Stimulated activated CD4-positive, alpha-beta T cell treated with anti-CD3 and anti-CD28 coated beads, Interleukin-2, amount 100 ng/mL, for 4 hours (primary cell): ENCODE data around the gene SDC3.
"Not testable (repeated sequence)": the region's sequence is repeated elsewhere in the genome, so short reads cannot be mapped to it uniquely, and the experiment has no call there.

Experiments
- DNase-seq: peaks from one replicate; pipeline ENCODE4 v3.0.0-alpha.2; 2020; ENCODE audit warnings: low read depth

SDC3 gene

DNA sequence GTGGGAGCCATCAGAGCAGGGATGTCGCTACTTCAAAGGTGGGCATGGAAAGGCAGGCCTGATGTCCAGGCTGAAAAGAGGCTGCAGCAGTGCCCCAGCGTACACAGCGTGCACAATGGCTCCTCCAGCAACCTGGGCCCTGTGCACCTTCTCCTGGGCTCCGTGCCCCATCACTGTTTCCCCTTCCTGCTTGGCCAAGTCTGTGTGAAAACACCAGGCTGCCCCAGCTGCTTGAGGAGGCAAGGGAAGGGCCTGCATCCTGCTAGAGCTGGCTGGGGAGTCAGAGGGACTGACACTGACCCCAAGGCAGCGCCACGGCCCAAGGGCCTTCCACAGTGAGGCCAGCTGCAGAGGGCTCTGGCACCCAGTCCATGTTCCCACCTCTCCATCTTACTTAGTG is 33.4 kb downstream of the SDC3 start:
- DNase-seq: no peak

DNA sequence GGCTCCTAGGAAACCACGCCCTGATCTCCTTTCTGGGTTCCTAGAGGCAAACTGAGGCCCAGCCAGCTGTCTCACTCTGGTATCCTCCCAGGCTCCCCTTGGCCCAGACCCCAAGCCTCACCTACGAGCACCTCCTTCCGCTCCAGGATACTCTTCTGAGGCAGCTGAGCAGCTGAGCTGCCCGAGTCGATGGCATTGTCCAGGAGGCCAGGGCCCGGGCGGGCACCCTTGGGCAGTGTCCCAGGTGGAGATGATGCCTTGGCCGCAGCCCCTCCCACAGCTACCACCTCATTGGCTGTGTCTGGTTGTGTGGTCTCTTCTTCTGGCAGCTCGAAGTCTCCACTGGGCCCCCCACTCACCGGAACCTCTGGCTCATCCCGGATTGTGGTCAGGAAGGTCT is 34.4 kb downstream of the SDC3 start:
- DNase-seq: no peak

DNA sequence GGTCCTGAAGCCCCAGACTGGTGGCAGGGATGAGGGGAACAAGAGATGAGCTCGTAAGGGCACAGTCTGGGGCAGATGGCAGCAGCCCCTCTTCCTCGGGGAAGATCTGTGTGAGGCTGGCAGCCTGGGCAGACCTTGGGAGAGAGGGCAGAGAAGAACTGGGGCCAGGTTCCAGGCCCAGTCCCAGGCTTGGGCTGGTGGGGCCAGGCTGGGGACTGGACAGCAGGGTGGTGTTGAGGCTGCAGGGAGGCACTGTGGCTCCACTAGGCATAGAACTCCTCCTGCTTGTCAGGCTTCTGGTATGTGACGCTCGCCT is 35.7 kb downstream of the SDC3 start:
- no peak for DNase-seq

DNA sequence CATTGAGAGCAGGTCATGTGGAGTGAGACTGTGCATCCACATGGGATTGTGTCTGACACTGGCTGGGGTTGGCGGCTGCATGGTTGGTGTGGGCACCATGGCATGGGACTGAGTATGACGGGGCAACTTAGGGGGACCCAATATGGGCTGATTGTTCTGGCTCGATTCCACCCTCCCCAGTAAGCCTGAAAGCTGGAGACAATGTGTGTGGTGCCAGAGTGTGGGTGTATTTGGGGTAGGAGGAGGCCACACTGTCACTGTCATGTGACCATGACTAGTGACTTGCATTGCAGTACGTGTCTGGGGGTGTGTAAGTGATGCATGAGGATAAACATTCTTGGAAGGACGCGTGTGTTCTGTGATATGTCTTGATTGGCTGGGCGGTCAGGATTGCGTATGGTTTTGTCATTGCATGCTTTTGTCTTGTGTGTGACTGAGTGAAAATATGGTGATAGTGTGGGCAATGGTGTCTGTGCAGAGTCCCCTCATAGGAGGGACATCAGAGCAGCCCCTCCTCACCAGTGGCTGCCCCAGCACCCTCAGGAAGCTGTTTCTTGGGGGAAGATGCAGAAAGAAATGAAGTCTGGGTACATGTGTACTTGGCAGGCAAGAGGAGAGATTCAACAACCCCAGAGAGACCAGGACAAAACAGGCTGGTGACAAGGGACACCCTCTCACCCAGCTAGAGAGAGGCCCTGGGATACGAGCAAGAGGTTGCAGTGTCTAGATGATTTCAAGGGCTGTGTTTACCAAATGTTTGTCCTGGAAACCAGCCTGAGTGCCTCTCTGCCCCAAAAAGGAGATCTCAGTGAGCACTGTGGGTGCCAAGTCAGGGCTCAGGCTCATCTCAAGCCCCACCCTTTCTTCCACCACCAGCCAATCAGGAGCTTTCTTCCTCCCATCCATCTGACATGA is 36.3 kb downstream of the SDC3 start:
- no peak for DNase-seq

DNA sequence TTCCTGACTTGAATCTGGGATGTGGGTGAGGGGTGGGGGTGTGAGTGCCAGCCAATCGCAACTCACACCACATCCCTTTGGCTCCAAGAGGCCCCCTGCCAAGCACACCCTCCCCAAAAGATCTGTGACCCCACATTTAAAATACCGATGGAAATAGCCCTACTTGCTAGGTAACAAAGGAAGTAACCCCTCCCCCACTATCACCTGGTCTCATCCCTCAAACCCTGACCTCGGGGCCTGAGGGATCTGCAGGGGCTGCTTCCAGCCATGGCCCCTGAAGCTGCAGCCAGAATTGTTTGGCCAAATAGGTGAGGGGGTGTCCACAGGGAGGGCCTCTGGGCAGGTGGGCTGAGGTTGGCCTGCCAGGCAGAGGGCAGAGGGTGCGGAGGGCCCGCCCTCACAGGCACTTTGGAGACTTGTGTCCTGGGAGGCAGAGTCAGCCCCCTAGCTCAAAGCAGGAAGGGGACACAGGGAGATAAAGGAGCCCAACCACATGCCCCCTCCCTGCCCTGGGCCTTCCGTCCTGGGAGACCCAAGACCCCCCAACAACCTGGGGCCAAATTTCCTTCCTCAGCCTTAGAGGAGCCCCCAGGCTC is 37.2 kb downstream of the SDC3 start:
- DNase-seq: no peak

DNA sequence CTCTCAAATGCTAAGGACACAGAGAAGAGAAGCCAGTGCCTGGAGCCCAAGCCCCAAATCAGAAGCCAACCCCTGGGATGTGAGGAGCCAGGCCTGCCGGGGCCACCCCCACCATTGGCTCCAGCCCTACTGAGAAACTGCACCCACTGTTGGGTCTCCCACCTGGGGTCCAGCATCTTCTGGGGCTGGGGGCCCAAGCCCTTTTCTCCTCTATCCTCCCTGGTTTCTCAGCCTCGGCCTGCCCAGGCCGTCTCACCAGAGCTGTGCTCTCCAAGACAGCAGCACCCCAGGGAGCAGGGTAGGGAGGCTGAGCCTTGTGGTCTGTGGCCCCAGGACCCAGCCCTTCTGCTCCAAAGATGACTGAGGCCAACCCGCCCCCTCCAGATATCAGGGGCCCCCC is 37.9 kb downstream of the SDC3 start:
- DNase-seq: no peak

DNA sequence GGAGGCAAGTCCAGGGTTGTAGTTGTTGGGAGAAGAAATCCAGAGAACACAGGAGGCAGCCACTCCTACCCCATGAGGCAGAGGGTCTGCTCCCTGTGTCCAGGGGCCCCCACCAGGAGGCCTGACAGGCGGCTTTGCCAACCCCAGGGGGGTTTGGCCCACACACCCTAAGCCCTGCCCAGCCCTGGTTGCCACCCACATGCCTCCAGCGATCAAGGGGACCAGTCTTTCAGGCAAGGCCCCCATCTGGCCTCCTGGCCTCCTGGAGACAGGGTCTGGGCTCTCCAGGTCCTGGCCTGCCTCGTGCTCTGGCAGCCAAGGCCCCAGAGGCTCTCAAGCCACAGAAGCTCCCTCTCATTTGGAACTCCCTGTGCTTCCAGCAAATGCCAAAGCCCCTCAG is 38.5 kb downstream of the SDC3 start:
- no peak for DNase-seq

DNA sequence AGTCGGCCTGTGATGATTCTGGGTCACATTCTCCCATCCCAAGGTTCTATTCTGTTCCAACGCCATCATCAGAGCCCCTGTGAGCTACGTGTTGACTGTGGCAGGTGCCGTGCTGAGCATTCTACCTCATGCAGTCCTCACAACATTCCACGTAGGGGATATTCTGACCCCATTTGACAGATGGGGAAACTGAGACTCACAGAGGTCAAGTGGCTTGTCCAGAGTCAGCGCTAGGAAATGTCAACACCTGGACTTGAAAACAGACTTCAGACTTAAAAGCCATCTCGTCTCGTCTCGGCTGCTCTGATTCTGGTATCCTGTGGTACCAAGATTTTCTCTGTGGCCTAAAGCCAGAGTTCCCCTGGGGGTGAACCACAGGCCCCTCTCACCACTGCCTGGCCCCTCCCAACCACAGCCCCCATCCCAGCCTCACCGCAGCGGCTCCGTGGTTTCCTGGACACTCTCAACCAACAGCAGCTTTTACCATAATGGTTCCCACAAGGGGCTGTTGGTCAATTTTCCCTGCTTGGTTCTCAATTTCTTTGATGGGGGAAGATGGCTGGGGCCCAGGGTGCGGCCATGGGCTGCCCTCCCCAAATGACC is 39.6 kb downstream of the SDC3 start:
- DNase-seq: no peak

DNA sequence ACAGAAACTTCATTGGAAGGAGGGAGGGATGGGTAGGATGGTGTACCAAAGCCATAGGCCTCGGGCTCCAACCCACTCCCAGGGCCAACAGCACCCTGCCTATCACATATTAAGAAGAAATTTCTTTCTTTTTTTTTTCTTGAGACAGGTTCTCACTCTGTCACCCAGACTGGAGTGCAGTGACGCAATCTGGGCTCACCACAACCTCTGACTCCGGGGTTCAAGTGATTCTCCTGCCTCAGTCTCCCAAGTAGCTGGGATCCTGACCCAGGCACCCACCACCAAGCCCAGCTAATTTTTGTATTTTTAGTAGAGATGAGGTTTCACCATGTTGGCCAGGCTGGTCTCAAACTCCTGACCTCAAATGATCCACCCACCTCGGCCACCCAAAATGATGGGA is 40.5 kb downstream of the SDC3 start:
- not testable (repeated sequence) for DNase-seq

DNA sequence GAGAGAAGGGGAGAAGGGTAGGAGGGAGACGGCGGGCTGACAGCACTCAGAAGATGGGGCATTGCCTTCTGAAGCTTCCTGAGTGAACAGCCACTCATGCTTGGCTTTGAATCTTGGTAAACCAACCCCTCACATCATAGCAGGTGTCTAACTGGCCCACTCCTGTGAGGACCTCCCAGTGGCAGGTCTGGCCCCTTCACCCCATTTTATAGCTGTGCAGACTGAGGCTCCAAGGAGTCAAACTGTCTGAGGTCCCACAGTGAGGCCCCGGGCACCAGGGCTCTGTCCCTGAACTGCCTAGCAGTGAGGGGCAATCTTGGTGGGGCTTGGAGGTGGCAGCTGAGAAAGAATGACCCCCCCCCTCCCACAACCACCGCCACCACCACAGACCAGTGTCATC is 41.0 kb downstream of the SDC3 start:
- DNase-seq: no peak

DNA sequence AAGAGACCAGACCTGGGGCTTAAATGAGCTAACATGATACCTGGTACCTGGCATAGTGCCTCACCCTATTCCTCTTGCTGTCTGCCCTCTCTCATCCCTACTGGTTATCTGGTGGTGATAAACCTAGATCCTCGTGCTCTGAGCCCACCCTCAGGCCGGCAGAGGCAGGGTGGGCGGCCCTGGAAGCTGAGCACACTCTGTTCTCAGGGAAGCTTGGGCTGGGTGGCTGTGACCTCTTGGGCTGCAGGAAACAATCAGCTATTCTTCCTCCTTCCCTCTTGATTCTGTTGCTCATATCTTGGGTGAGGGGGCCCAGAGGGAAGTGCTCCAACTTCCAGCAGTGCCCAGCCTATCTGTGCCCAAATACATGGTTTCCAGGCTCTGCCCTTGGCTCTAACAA is 42.0 kb downstream of the SDC3 start:
- no peak for DNase-seq

DNA sequence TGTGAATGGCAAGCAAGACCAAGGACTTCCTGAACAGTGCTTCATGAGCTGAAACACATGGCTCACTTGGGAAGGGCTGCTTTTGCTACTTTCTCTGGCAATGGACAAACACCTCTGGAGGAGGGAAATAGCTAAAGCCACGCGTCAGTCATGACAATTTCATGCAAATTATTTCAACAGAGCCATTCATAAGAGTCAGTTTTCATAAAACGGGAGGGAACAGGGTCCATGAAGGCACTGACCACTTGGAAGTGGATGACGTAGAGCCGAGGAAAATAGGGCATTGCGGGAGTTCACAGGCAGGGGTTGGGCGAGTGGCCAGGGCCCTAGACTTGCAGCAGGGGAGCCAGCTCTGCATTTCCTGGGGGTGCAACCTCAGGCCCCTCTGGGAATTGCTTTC is 43.9 kb downstream of the SDC3 start:
- no peak for DNase-seq

DNA sequence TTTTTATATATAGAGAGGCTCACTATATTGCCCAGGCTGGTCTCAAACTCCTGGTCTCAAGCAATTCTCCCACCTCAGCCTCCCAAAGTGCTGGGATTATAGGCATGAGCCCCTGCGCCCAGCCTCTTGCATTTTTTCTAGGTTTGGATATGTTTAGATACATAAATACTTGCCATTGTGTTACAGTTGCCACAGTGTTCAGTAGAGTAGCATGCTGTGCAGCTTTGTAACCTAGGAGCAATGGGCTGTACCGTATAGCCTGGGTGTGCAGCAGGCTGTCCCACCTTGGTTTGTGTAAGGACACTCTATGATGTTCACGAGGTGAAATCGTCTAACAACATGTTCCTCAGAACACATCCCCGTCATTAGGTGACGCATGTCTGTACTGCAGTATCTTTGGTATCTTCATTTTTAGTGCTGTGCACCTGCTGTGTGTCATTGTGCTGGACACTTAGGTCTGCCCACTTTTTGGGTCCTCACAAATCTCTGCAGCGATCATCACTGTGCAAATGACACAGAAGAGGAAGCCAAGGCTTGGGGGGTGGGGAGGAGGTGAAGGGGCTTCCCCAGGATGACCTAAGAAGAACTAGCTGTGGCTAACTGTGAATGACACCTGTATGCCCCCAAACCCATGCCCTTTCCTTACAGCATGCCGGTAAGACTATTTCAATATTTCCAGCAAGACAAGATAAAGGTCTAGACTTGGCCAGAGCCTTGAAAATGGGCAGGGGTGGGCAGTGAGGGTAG is 44.5 kb downstream of the SDC3 start:
- no peak for DNase-seq

DNA sequence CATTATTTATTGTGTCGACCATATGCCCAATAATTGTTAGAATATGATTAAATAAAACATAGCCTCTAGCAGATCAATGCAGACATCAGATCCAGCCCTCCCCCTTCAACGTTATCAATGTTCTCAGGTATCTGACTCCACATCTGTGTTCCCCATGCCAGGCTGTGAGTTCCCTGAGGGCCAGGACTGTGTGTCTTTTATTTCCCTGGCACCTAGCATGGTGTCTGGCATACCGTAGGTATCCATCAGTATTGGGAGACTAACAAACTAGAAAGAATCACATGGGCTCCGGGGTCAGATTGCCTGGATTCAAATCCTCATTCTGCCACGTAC is 48.3 kb downstream of the SDC3 start:
- no peak for DNase-seq

DNA sequence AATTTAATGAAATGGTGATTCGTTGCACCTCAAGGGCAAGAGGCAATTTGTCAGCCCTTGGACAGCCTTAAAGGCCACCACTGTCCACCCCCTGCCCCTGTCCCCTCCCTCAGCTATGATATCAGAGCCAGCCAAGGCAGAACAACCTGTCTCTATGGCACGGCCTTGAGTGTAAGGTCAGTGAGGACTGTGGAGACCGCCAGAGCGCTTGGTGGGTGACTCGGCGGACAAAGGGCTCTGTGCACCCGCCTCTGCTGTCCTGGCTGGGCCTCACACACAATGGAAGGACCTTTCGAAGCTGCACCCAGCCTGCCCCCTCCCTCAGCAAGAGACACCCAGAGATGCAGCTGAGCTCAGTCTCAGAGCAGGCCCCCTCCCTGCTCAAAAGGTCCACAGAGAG is 50.6 kb downstream of the SDC3 start:
- no peak for DNase-seq

DNA sequence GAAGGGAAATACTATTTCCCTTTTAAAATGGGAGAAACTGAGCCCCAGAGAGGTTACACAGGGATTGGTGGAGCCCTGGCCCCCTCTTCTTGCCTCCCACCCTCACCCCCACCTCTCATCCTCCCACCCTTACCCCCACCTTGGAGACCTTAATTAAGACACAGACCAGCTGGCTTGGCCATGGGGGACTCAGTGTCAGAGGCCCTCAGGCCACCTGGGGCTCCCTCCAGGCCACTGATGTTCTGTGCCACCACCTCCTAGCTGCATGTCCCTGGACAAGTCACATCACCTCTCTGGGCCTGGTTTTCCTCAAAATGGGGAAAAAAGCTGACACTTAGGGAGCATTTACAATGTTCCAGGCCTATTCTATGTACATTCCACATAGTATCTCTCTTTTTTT is 51.5 kb downstream of the SDC3 start:
- no peak for DNase-seq

DNA sequence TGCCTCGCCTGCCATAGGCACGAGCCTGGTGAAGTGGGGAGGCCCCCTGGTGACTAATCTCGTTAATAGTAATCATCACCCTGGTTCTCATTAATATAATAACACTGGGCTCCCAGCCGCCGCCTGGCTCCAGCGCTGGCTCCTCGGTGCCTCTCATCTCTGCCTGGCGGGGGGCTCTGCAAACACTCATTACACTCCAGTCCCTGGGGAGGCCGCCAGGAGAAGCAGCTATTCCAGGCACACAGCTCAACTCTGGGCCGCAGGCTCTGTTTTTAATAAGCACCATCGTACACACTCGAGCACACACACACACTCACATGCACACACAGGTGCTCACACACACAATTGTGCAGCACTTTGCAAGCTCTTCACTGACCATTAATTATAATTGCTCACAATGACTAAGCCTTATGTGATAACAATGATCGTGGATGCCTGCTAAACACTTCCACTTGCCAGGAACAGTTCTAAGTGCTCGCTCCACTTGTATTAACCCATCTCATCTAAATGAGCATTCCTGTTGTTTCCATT is 52.2 kb downstream of the SDC3 start:
- DNase-seq: no peak

DNA sequence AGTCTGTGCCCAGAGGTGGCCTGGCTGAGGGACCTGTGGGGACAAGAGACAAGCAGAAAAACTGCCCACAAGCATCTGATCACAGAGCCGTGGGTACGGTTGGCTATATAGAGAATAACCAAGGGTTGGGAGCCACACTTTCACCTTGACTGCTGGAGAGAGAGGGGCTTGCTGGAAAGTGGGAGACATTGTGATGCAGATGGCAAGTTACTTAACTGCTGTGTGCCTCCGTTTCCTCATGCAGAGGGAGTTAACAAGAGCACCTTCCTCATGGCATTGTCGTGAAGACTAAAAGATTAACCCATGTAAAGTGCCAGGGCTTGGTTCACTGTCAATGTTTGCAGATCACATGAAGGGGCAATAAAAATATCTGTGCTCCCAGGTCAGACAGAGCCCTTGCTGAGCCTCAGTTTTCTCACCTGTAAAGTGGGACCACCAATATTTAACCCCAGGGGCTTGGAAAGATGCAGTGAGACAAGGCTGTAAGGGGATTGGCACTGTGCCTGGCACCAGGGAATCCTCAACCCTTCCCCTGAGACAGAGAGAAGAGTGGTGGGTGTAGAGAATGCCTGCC is 52.8 kb downstream of the SDC3 start:
- DNase-seq: no peak

DNA sequence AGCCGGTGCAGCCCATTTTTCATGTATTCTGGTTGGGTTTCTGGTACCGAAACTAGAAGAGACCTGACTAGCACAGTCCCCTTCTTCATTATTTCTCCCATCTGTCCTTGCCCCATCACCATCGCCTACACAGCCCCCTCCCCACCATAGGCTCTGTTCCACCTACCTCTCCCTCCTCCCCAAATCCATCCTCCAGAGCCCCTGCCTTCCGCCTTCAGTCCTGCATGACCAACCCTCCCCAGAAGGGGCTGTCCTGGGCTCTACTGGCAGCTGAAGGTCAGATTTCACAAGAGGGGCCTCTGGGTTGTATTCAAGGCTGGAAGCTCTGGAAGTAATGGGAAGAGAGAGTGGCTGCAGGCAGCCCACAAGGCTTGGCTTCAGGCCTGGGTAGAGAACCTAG is 55.2 kb downstream of the SDC3 start:
- DNase-seq: no peak

DNA sequence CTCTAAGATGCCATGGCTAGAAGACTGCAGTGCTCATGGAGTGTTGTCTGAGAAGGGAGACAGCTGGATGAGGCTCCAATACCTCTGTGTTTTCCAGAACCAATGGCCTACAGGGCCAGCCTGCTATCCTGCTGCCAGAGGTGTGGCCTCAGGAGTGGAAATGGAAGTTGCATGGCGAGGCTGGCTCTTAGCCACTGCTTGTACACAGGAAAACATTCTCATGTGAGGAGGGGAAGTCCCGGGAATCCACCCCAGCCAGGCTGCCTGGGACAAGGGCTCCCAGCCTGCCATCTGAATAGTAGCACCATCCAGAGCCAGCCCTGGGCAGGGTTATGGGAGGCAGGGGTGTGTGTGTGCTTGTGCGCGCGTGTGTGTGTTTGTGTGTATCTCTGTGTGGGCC is 56.5 kb downstream of the SDC3 start:
- no peak for DNase-seq

DNA sequence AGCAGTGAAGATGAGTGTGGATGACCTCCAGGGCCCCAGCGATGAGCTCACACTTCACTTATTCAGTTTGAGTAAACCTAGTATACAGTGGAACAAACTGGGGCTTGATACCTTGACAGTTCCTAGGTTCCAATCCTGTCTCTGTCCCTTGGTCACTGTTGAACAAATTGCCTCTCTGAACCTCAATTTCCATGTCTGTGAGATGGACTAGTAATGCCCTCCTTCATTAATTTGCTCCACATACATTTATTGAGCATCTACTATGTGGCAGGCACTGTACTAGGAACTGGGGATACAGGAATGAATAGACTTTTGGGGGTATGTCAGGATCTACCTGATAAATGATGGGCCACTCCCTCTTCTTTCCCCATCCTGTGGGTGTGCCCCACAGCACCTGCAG is 57.3 kb downstream of the SDC3 start:
- no peak for DNase-seq

DNA sequence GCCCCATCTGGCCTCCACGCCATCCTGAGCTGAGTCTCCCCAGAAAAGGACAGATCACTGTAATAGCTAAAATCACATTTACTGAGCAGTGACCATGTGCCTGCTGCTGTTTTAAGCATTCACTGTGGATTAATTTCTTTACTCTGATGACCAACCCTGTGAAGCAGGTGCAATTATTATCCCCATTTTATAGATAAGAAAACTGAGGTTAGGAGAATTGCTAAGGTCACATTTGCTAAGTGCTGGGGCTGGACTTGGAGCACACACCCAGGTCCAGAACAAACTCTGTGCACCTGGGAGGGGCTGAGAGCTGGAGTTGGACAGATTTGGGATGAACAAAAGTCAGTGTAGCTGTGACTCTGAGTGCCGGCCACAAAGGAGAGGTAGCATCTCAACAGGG is 58.0 kb downstream of the SDC3 start:
- DNase-seq: no peak

DNA sequence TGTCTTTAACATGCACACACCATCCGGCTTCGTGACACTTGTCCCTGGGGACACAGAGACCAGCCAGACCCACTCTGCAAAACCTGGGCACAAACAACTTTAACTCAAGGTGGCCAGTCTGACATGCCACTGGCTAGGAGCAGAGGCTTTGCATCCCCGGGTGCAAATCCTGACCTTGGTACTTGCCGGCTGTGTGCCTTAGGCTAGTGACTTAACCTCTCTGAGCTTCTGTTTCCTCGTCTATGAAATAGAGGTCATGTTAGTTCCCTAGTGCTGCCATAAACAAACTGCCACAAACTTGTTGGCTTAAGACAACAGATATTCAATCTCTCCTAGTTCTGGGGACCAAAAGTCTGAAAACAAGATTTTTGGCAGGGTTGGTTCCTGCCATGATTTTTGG is 60.4 kb downstream of the SDC3 start:
- no peak for DNase-seq
